CD4-positive, alpha-beta T cell (primary cell): ENCODE measurements around the gene TMEM126B. TPM values are rescaled to one million over a fixed set of nuclear protein-coding genes. Genes with fewer than 3 reads are reported as not detected.
A peak's percentile ranks its signal among the peaks of the same experiment; 100 is the strongest.

Experiments
- ATAC-seq: fragments of 200-7000 bp; cut with Tn5 transposase; one replicate; pipeline ENCODE4 v1.10.0; 2022; ENCODE audit warnings: mild to moderate bottlenecking; ENCODE audit not compliant: poor library complexity
- CTCF ChIA-PET: fragments of 350-600 bp; sonication (Branson Sonifier 250); formaldehyde crosslinking; loops from one replicate; lab custom pipeline; 2021; ENCODE audit warnings: antibody characterized with exemption, inconsistent platforms; lab: Charles Lee
- POLR2A ChIA-PET: fragments of 350-600 bp; sonication (Branson Sonifier 250); formaldehyde crosslinking; loops from one replicate; lab custom pipeline; 2021; ENCODE audit warnings: antibody characterized with exemption, inconsistent platforms; lab: Charles Lee
- DNase-seq, 14 experiments: peaks; one replicate each; pipeline ENCODE4 v3.0.0-alpha.2; 2013 to 2020; ENCODE audit warnings: mixed read lengths in 2 of 14
- H3K27ac ChIP-seq, 2 donors: one replicate each; pipeline versions ENCODE4 v1.5.1 to v1.7.0; 2013; ENCODE audit warnings: low read length in 2 of 2, low read depth in 1 of 2, mild to moderate bottlenecking in 1 of 2
- H3K27me3 ChIP-seq, 2 experiments: 1 replicate in 1 of 2; 2 replicates in 1 of 2; pipeline versions ENCODE4 v1.6.1 to v1.7.0; 2013; ENCODE audit warnings: low read length in 2 of 2, control low read depth in 1 of 2, mild to moderate bottlenecking in 1 of 2, moderate library complexity in 1 of 2; ENCODE audit not compliant: insufficient read depth in 2 of 2, control insufficient read depth in 1 of 2
- H3K36me3 ChIP-seq: one replicate; pipeline ENCODE4 v1.6.1; 2013; ENCODE audit warnings: low read length, control low read depth; ENCODE audit not compliant: insufficient read depth
- H3K4me1 ChIP-seq: one replicate; pipeline ENCODE4 v1.6.1; 2013; ENCODE audit warnings: low read length, control low read depth; ENCODE audit not compliant: insufficient read depth
- H3K4me3 ChIP-seq: one replicate; pipeline ENCODE4 v1.5.1; 2013; ENCODE audit warnings: mild to moderate bottlenecking, low read length, moderate library complexity
- H3K9me3 ChIP-seq, 2 experiments: 1 replicate in 1 of 2; 2 replicates in 1 of 2; pipeline versions ENCODE4 v1.6.1 to v1.7.0; 2013; ENCODE audit warnings: low read length in 2 of 2, mild to moderate bottlenecking in 2 of 2, control low read depth in 1 of 2, moderate library complexity in 1 of 2; ENCODE audit not compliant: control insufficient read depth in 1 of 2, insufficient read depth in 1 of 2
- H3K27ac Mint-ChIP-seq: one replicate; pipeline ENCODE4 v1.8.0; 2020; ENCODE audit warnings: mixed read lengths
- H3K27me3 Mint-ChIP-seq: one replicate; pipeline ENCODE4 v1.8.0; 2021; ENCODE audit warnings: mixed read lengths
- H3K36me3 Mint-ChIP-seq: one replicate; pipeline ENCODE4 v1.8.0; 2021; ENCODE audit warnings: low read depth, mixed read lengths
- H3K4me1 Mint-ChIP-seq: one replicate; pipeline ENCODE4 v1.8.0; 2021; ENCODE audit warnings: low read depth, mixed read lengths
- H3K4me3 Mint-ChIP-seq: one replicate; pipeline ENCODE4 v1.8.0; 2020; ENCODE audit warnings: mild to moderate bottlenecking, mixed read lengths
- H3K9me3 Mint-ChIP-seq: one replicate; pipeline ENCODE4 v1.8.0; 2020; ENCODE audit warnings: mixed read lengths
- CTCF ChIP-seq: fragments of 200-600 bp; IDR thresholded peaks from one replicate; pipeline ENCODE4 v1.8.0; 2022; ENCODE audit warnings: antibody characterized with exemption, mild to moderate bottlenecking
- intact Hi-C, 2 experiments: fragments of 100-400 bp; cut with DNase I in 1 of 2; cut with micrococcal nuclease in 1 of 2; formaldehyde crosslinking; loops; one replicate each; pipeline versions ENCODE4 v1.15.1 to v1.9.0; 2023 to 2025; cut with DNase I, micrococcal nuclease
- total RNA-seq, 174 experiments: library from RNA in 2 of 174; stranded (reverse) in 2 of 174; gene quantifications; one replicate each; pipeline ENCODE4 v1.2.3 and lab custom pipeline; 2021 to 2026

TMEM126B gene
- total RNA-seq, 2 experiments from 2014 or later, result 16.3 to 16.8 TPM

- no peak overlapping the region for H3K4me3 ChIP-seq
- Mint-ChIP-seq H3K36me3 (peaks cover 30% of the 10 kb centered on the region), H3K4me1 (peaks cover 59% of the 10 kb centered on the region), H3K4me3 (peak overlapping the region; percentile 96), H3K27me3 (no peaks in the 10 kb centered on the region), H3K27ac (peak overlapping the region; percentile 92), H3K9me3 (no peaks in the 10 kb centered on the region)
- POLR2A ChIA-PET, result interaction anchor here (1.5 to 5.8 kb wide), 4 partner anchors 11 to 618 kb away, joined by 4 to 84 read pairs (median 32); partner anchors contain the start of genes CREBZF, EED and TMEM126A
- no peak overlapping the region for H3K27ac ChIP-seq
- intact Hi-C loops, result loop anchor here (5.0 to 10.0 kb wide), 6 partner anchors 128 to 1408 kb away; partner anchors contain the start of genes HIKESHI (in 2 of the 2), PICALM (in 1 of the 2) and TMEM135 (in 1 of the 2)
- CTCF ChIA-PET, result interaction anchor here (1.3 kb wide), 1 partner anchor 228 kb away, joined by 3 read pairs; the partner anchor contains the start of gene CCDC83
- H3K27me3 ChIP-seq, result no peaks in the 10 kb centered on the region
- no peak for TF ChIP-seq CTCF
- ATAC-seq (no peak), DNase-seq (peak in 1 of 14 experiments; percentile 8)
- H3K4me1 ChIP-seq, result peaks cover 13% of the 10 kb centered on the region
- H3K36me3 ChIP-seq, result peaks cover 12% of the 10 kb centered on the region
- no peaks in the 10 kb centered on the region for H3K9me3 ChIP-seq
Observed at GRCh38 chr11:85626496-85626895, 1.9 kb upstream of the TMEM126B start.

- peaks cover 13% of the 10 kb centered on the region for H3K4me1 ChIP-seq
- no peaks in the 10 kb centered on the region for H3K9me3 Mint-ChIP-seq
- H3K9me3 ChIP-seq, result no peaks in the 10 kb centered on the region
- no peaks in the 10 kb centered on the region for H3K27me3 ChIP-seq
- H3K27ac Mint-ChIP-seq, result peak within 1 kb of the TSS; percentile 92
- H3K4me3 ChIP-seq, result peak within 1 kb of the TSS; percentile 71
- ChIA-PET CTCF (interaction anchor here (0.8 to 1.3 kb wide), 5 partner anchors 14 to 228 kb away, joined by 3 read pairs; partner anchors contain the start of genes CCDC83 and CREBZF), POLR2A (interaction anchor here (0.9 to 5.8 kb wide), 14 partner anchors 10 to 617 kb away, joined by 3 to 84 read pairs (median 4); partner anchors contain the start of genes CCDC83, CREBZF, EED and PICALM)
- TF ChIP-seq CTCF, result no peak
- ATAC-seq, result peak; percentile 7
- H3K4me1 Mint-ChIP-seq, result peaks cover 59% of the 10 kb centered on the region
- no peaks in the 10 kb centered on the region for H3K27me3 Mint-ChIP-seq
- peaks cover 20% of the 10 kb centered on the region for H3K36me3 ChIP-seq
- intact Hi-C loops, result loop anchor here (1.0 to 10.0 kb wide), 7 partner anchors 127 to 1407 kb away; partner anchors contain the start of genes HIKESHI (in 2 of the 2), PICALM (in 1 of the 2) and TMEM135 (in 1 of the 2)
- DNase-seq, result peak in 3 of 14 experiments; percentile 6 to 35 (median 14)
- peak within 1 kb of the TSS; percentile 96 for H3K4me3 Mint-ChIP-seq
- peak within 1 kb of the TSS; percentile 62 to 83 for H3K27ac ChIP-seq
- peaks cover 39% of the 10 kb centered on the region for H3K36me3 Mint-ChIP-seq
Observed at GRCh38 chr11:85627332-85627997, 928 bp upstream of the TMEM126B start, which contains the start of gene DLG2. DLG2 (minus strand) TSS chr11:85627344.

- Histone ChIP-seq H3K4me1 (peaks cover 13% of the 10 kb centered on the region), H3K36me3 (peaks cover 25% of the 10 kb centered on the region), H3K4me3 (peak overlapping the region; percentile 71), H3K27me3 (no peaks in the 10 kb centered on the region), H3K9me3 (no peaks in the 10 kb centered on the region), H3K27ac (peak overlapping the region; percentile 62 to 69)
- H3K36me3 Mint-ChIP-seq, result peaks cover 51% of the 10 kb centered on the region
- ChIA-PET CTCF (interaction anchor here (1.0 to 1.3 kb wide), 2 partner anchors 29 to 226 kb away, joined by 3 read pairs; partner anchors contain the start of gene CCDC83), POLR2A (interaction anchor here (0.7 to 5.8 kb wide), 11 partner anchors 8 to 616 kb away, joined by 3 to 84 read pairs (median 4); partner anchors contain the start of genes CCDC83, CREBZF, EED and PICALM)
- H3K4me3 Mint-ChIP-seq, result peak overlapping the region; percentile 96
- TF ChIP-seq CTCF, result no peak
- DNase-seq, result peak in 2 of 14 experiments; percentile 10 to 13
- H3K27me3 Mint-ChIP-seq, result no peaks in the 10 kb centered on the region
- H3K27ac Mint-ChIP-seq, result peak overlapping the region; percentile 92
- intact Hi-C loops, result loop anchor here (1.0 to 10.0 kb wide), 9 partner anchors 18 to 1406 kb away; partner anchors contain the start of genes HIKESHI (in 2 of the 2), EED (in 1 of the 2), PICALM (in 1 of the 2) and TMEM126A (in 1 of the 2)
- peaks cover 58% of the 10 kb centered on the region for H3K4me1 Mint-ChIP-seq
- peak; percentile 18 for ATAC-seq
- H3K9me3 Mint-ChIP-seq, result no peaks in the 10 kb centered on the region
Observed at GRCh38 chr11:85628771-85629341, 463 bp downstream of the TMEM126B start.
